Endometrial microvascular endothelial cells (primary cell): ENCODE results near the gene IKZF2. TPM values are rescaled to one million over a fixed set of nuclear protein-coding genes. Genes with fewer than 3 reads are reported as not detected.
"Not testable (repeated sequence)": the region's sequence is repeated elsewhere in the genome, so short reads cannot be mapped to it uniquely, and the experiment has no call there.

Experiments
- in situ Hi-C: cut with HindIII; loops from 2 replicates; pipeline ENCODE4 v1.10.0; 2017; ENCODE audit warnings: low sequenced_read_pairs, low pct_unique_long_range_greater_than_20kb; ENCODE audit errors: inconsistent ontology term
- total RNA-seq: library from RNA; depleted of rRNA; stranded (reverse); fragments of >200 nt; gene quantifications from one replicate; pipeline ENCODE4 v1.2.3, GENCODE V29; 2015; ENCODE audit errors: inconsistent ontology term

IKZF2 gene
- total RNA-seq, 1 donor from 2014 or later: 4.5 TPM

GRCh38 chr2:213068676-213069359 is 82.6 kb downstream of the IKZF2 start:
- in situ Hi-C loops: no loop called here

DNA sequence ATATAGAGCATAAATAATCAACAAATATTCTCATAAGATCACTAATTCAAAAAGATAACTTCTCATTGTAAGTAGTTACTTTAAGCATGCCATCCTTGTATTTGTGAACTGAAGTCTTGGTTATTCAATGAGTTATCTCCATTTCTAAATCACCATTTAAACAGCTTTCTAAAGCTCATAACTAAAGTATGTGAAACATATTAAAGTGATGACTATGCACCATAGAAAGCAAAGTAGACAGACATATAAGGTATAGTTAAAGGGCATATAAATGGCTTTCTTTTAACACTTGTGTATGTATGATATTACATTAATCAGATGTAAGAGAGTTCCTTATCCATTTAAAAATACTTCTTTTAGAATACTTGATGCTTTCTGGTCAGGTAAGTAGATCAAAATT is 83.5 kb downstream of the IKZF2 start:
- in situ Hi-C loops: no loop called here

GRCh38 chr2:213066443-213066743 is 85.0 kb downstream of the IKZF2 start:
- in situ Hi-C loops: no loop called here

DNA sequence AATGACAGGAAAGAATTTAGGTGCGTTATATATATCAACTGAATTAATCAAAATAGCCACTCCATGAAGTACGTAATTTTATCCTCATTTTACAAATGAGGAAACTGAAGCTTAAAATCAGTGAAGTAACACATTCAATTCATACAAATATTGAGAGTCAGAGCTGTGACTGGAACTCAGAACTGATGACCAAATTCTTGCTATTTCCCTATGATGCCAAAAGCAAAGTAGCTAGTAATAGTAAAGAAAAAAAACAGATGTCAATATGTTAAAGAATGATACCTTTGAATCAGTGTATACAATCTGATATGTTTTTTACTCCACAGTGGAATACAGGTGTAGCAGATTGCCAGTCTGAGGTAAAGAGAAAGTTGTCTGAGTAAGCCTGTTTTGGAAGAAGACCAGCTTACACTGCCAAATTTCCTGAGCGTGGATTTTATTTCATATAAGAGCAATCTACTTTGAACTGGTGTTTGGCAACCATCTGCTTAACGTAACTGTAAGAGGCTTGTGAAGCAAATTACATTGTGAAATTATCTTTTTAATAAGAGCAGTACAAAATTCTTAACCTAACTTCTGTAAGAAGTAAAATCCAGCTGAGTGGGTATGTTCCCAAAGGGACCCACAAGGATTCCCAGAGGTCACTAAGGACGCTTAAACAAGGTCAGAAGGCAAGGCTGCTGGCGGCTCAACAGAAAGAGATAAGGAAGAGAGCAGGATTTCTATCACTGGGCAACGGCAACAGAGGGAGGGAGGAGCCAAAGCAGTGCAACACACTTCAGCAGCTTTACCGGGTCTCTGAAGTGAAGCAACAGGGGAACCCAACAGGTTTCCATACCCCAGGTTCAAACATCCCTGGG is 85.6 kb downstream of the IKZF2 start:
- in situ Hi-C loops: no loop called here

GRCh38 chr2:213064099-213064498 is 87.3 kb downstream of the IKZF2 start:
- in situ Hi-C loops: no loop called here

GRCh38 chr2:213057977-213058376 is 93.4 kb downstream of the IKZF2 start:
- in situ Hi-C loops: no loop called here

DNA sequence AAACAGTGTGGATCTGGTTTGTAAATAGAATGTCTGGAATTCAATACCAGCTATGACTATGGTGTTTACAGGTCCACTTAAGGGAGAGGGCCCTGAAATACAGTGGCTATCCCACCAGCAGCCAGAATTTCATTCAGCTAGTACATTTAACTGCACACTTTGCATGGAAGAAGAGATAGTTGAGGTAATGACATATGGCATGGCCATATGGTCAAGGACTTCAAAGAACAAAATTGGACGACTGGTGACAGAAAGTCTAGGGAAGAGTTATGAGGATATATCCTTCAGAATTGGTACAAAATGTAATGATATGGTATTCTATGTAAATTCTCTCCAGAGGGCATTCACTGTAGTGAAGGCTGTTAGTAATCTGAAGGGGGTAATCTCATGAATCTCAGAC is 105.0 kb downstream of the IKZF2 start:
- in situ Hi-C loops: no loop called here

DNA sequence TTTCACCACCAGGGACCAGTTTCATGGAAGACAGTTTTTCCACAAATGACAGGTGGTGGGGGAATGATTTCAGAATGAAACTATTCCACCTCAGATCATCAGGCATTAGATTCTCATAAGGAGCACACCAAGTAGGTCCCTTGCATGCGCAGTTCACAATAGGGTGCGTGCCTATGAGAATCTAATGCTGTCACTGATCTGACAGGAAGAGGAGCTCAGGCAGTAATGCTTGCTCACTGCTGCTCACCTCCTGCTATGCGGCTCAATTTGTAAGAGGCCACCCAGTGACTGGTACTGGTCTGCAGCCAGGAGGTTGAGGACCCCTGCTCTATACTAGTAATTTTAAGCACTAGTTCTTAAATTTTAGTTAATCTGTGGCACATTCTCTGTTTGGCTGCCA is 107.8 kb downstream of the IKZF2 start:
- in situ Hi-C loops: no loop called here

- in situ Hi-C loops: no loop called here
Measured at GRCh38 chr2:213042262-213042661, 109.2 kb downstream of the IKZF2 start.

DNA sequence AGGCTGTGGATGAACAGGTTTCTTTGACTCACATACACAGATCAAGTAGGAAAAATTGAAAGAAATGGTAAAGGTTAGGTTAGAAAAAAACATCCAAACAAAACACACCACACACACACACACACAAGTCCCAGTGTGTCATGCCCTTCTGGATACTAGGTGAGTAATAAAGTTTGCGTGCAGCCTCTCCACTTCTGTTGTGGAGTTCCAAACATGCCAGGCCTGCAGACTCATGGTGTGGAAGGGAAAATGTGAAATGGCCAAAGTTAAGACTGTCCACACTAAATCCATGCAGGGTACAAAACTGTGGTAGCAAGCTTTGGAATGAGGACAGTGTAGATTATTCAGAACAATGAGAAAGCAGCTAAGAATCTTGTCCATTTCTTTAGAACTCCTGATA is 114.6 kb downstream of the IKZF2 start:
- in situ Hi-C loops: no loop called here

- in situ Hi-C loops: no loop called here
Measured at GRCh38 chr2:213034585-213034984, 116.8 kb downstream of the IKZF2 start.

GRCh38 chr2:213032607-213033006 is 118.8 kb downstream of the IKZF2 start:
- in situ Hi-C loops: no loop called here

- in situ Hi-C loops: no loop called here
Measured at GRCh38 chr2:213022987-213023386, 128.4 kb downstream of the IKZF2 start.

- in situ Hi-C loops: no loop called here
Measured at GRCh38 chr2:213021971-213022899, 129.2 kb downstream of the IKZF2 start.

GRCh38 chr2:213020913-213021312 is 130.5 kb downstream of the IKZF2 start:
- in situ Hi-C loops: not testable (repeated sequence)

DNA sequence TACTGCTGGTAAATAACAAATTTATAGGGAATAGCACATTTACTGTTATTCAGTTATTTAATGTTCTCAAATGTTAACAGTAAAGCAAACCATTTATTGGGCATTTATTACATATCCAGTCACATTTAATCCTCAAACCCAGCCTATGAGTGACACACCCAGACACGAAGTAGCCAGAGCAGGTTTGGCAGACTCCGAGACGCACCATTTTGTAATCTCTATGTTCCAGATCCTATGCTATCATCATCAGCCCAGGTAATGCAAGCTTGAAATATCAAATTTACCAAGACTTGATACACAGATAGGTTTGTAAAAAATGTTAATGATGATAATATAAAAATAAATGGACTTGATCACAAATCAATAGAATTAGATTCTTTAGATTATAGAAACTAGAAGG is 131.1 kb downstream of the IKZF2 start:
- in situ Hi-C loops: no loop called here

DNA sequence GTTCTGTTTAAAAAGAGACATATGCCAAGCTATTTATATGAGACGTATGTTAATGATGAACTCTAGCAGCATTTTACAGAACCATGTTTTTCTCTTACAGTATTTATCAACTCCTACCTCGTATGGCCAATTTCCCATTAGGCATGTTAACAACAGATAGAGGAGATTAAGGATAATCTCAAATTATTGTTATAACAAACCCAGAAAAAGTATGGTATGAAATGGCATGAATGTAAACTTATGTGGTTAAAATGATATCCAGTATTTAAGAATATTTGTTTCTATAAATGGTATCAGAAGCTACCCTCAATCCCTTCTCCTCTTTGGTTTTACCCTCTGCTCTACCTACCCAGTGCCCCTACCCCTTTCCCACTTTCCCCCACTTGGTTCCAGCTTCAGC is 132.0 kb downstream of the IKZF2 start:
- in situ Hi-C loops: no loop called here

DNA sequence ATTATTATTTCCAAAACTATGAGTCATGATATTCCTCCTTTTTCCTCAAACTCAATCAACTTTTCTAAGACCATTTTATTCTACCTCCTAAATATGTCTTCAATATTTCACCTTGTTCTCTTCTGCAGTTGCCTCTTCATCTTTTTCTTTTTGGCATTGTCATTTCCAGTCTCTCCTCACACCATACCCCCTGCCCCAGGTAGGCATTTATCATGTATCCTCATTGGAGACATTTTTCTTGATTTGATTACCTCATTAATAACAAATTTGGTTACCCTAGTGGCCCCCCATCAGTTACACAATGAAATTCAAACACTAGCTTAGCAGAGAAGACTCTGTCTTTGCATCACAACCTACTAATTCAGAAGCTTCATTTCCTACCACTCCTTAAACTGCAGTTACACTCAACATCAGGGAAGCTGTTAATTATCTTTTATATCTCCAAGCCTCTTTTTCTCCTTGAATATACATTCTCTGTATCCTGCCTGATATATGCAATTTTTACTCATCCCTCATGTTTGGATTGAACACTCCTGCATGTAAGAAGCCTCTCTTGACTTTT is 133.0 kb downstream of the IKZF2 start:
- in situ Hi-C loops: no loop called here

GRCh38 chr2:213017404-213017803 is 134.0 kb downstream of the IKZF2 start:
- in situ Hi-C loops: no loop called here
